T-helper 1 cell treated with Interleukin-12 subunit alpha and Interleukin-12 subunit beta and Interleukin-4 antibody, amounts not matched to agents 30 ng/mL and 1 ng/mL, for 36 hours (primary cell): Measurements from ENCODE around the gene CEACAM1. TPM values are rescaled to one million over a fixed set of nuclear protein-coding genes. Genes with fewer than 3 reads are reported as not detected.
"Not testable (repeated sequence)": the region's sequence is repeated elsewhere in the genome, so short reads cannot be mapped to it uniquely, and the experiment has no call there.

ENCODE experiments used
- intact Hi-C: fragments of 100-400 bp; cut with micrococcal nuclease; formaldehyde crosslinking; loops from one replicate; pipeline ENCODE4 v1.15.1; 2024
- total RNA-seq: library from RNA; stranded (reverse); gene quantifications from 2 replicates; pipeline ENCODE4 v1.2.3, GENCODE V29; 2022

CEACAM1 gene
- total RNA-seq, 1 donor from 2014 or later = 42.6 TPM

GRCh38 chr19:42477933-42478332 lies 50.3 kb downstream of the CEACAM1 start:
- intact Hi-C loops = no loop called here

GRCh38 chr19:42477117-42477516 lies 51.2 kb downstream of the CEACAM1 start:
- intact Hi-C loops = no loop called here

- intact Hi-C loops = loop anchor here (1.0 kb wide), 1 partner anchor 39 kb away; no protein-coding TSS in a partner anchor
These were observed 52.9 kb downstream of the CEACAM1 start for GRCh38 chr19:42475366-42475765.

- intact Hi-C loops = loop anchor here (1.0 kb wide), 1 partner anchor 40 kb away; no protein-coding TSS in a partner anchor
These were observed 53.5 kb downstream of the CEACAM1 start for GRCh38 chr19:42474743-42475142.

GRCh38 chr19:42473686-42474085 lies 54.6 kb downstream of the CEACAM1 start:
- intact Hi-C loops = no loop called here

- intact Hi-C loops = no loop called here
These were observed 55.7 kb downstream of the CEACAM1 start for GRCh38 chr19:42472402-42473147.

GRCh38 chr19:42471554-42472249 lies 56.6 kb downstream of the CEACAM1 start:
- intact Hi-C loops = no loop called here

GRCh38 chr19:42469311-42470235 lies 58.7 kb downstream of the CEACAM1 start:
- intact Hi-C loops = no loop called here

- intact Hi-C loops = no loop called here
These were observed 59.9 kb downstream of the CEACAM1 start for GRCh38 chr19:42468273-42468796.

GRCh38 chr19:42467183-42467760 lies 61.0 kb downstream of the CEACAM1 start:
- intact Hi-C loops = loop anchor here (2.0 kb wide), 1 partner anchor 14 kb away; no protein-coding TSS in a partner anchor

GRCh38 chr19:42466521-42467182 lies 61.6 kb downstream of the CEACAM1 start:
- intact Hi-C loops = loop anchor here (2.0 kb wide), 1 partner anchor 14 kb away; no protein-coding TSS in a partner anchor

- intact Hi-C loops = loop anchor here (2.0 kb wide), 1 partner anchor 15 kb away; no protein-coding TSS in a partner anchor
These were observed 62.4 kb downstream of the CEACAM1 start for GRCh38 chr19:42465827-42466280.

GRCh38 chr19:42461700-42462324 lies 66.5 kb downstream of the CEACAM1 start:
- intact Hi-C loops = no loop called here

- intact Hi-C loops = not testable (repeated sequence)
These were observed 67.0 kb downstream of the CEACAM1 start for GRCh38 chr19:42461231-42461630.

- intact Hi-C loops = no loop called here
These were observed 68.4 kb downstream of the CEACAM1 start for GRCh38 chr19:42459926-42460325.
